Measurements from ENCODE around the gene SUPT4H1.
"Not testable (repeated sequence)": the region's sequence is repeated elsewhere in the genome, so short reads cannot be mapped to it uniquely, and the experiment has no call there.

SUPT4H1 gene

GRCh38 chr17:58351831-58352595 lies at the start of gene SUPT4H1:
Gene SUPT4H1 (minus strand): TSS chr17:58352201. CDS start chr17:58352135, 66 bp downstream.
- DNase-seq, result peak; percentile 87

DNA sequence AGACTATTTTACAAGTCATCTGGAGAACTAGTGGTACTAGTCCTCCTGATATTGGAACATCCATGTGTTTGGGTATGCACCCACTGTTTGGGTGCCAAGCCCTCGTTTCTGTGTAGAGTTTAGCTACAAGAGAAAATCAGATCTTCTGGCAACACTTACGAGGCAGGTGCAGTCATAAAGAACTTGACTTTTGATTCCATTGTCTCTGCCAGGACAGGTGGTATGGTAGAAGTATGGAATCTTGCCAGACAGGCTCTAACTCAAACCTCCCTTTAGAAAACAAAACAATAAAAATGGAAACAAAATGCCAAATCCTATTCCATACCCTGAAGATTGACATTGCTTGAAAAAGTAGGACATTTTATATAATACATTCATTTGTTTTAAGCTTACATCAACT lies 49.3 kb upstream of the SUPT4H1 start:
- DNase-seq, result no peak

- no peak for DNase-seq
Measured at GRCh38 chr17:58400826-58401225, 48.8 kb upstream of the SUPT4H1 start.

DNA sequence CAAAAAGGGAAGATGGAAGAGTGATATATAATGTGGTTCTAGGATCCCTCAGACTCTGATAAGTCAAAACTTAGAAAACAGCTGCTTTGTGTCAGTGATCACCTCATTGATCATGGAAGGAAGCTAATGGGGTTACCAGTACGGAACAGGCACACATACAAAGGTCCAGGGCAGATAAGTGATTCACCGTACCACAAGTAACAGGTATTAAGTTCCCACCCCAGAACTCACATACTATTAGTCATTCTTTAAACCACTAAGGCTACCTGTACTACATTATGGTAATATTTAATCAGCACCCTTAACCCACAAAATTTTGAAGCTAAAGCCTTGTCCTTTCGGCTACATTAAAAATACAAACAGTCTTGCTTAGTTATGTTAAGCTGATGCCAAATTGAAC lies 48.0 kb upstream of the SUPT4H1 start:
- no peak for DNase-seq

DNA sequence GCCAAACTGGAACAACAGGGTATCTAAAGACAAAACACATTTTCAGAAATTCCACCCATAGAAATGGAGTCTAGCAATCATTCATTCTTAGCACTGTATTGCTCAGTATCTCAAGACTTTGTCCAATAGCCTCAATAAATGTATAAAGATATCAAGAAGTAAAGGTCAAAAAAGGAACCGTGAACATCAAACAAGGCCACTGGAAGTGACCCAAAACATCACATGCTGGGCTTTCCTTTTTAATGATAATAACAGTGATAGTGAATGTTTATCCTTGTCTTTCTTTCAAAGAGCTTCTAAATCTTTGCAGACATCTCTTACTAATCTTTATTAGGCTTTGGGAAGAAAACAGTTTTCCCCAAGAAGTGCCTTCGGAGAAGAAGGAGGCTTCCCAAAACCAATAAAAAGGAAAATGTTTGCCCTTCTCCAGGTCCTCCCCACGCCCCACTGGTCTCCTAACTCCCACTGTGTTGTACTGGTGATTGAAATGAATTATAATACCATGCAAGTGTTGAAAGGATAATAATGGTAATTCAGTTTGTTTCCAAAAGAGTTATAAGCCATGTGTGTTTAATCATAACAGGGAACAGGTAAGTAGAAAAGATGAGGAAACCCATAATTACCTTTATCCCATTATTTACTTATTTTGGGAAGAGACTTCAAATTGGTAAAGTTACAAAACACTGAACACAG lies 46.7 kb upstream of the SUPT4H1 start:
- DNase-seq, result no peak

DNA sequence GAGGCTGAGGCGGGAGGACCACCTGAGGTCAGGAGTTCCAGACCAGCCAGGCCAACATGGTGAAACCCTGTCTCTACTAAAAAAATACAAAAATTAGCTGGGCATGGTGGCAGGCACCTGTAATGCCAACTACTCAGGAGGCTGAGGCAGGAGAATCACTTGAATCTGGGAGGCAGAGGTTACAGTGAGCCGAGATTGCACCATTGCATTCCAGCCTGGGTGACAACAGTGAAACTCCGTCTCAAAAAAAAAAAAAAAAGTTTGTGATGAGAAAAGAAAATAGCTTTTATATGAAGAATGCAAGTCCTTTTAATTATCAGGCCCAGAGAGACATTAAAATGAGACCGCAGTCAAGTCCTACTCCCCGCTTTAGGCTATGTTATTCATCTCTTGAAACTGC lies 45.4 kb upstream of the SUPT4H1 start:
- DNase-seq, result not testable (repeated sequence)

DNA sequence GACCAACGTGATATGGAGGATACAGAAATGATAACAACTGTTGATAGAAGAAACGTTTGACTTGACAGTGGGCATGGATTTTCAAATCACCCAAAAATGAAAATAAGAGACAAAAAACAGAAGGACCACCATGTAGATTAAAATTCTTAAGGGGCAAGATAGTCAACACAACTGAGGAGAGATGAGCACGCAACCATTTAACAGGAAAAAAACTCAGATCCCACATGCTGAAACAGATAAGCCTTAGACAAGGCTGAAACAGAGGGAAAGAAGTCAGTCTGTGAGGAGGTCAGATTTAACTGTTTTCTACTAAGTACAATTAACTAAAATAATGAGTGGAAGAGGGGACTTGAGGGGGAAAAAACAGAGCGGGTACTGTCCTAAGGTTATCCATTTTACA lies 44.2 kb upstream of the SUPT4H1 start:
- no peak for DNase-seq

DNA sequence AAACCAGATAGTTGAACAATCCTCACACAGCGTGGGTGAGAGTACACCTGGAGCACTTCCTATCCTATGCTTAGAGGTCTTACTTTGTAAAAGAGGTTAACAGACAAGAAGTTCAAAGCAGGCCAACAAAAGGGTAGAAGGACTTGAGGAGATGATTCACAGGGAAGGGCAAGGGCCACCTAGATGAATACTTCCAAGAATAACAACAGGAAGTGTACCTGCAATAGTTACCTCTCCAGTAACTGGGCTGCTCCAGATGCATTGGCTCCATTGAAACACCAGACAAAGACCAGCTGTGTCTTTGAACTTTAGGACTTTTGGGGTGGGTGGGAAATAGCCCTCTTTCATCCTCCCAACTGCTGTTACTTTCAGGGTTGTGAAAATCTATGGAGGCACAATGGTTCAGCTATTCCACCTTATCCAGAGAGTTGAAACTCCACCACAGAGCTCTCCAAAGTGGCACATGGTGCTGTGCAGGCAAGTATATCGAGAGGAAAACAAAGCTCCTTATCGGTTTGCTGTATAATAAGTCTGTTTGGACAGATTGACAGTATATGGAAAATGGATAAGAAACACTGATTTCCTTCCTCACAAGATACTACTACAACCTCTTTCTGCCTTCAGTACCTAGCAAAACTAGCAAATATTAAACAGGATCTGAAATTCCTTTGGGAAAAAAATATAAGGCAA lies 42.7 kb upstream of the SUPT4H1 start:
- no peak for DNase-seq

- DNase-seq, result no peak
Measured at GRCh38 chr17:58391302-58391984, 39.4 kb upstream of the SUPT4H1 start.

GRCh38 chr17:58390884-58391283 lies 38.9 kb upstream of the SUPT4H1 start:
- no peak for DNase-seq

DNA sequence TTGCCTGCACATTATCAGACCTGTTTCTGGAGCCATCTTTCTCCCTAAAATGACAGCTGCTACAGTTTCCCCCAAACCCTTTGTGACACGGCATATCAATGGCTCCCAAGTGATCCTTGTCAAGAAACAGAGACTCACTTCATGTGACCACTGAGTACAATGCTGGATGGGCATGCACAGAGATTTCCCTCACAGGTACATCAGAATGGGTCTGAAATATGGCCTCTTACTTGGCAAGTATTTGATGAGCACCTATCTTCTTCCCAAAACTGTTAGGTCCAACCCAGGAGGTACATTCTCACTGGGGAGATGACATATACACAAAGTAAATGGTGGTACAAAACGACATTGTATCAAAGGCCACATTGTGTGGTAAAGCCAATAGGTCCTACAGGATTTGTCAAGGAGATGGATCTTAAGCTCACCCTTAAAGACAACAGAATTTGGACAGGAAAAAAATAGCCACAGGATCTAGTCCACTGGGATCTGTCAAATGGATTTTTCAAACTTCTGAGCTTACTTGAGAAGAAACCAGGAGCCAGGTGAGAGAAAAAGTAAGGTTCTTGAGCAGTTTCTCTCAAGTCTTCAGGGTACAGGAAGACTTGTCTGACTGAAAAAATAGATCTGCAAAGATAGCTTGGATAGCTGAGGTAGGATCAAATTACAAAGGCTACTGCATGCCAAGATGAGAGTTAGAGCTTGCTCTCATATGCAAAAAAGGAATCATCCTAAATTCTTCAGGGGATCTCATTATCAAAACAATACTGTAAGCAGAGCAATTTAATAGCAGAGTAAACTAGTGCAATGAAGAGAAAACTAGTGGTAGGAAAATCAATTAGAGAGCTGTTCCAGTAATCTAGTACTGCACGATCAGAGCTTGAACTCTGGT lies 36.5 kb upstream of the SUPT4H1 start:
- DNase-seq, result no peak

DNA sequence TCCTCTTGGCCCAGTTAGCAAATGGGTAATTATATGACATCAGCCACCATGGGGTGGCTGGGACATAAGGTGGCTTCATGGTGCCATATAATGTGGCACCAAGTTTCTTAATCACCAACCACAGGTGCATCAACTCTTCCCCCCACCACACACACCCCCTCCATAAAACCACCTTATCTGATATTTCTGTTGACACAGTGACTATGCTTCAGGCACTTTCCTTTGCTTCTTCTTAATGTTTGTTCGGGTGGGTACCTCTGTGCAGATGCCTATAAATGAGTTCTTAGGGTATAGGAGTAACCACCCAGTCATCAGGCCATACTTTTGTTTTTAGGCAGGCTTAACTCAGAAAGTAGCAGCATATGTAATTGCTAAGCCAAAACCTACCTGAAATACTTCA lies 35.8 kb upstream of the SUPT4H1 start:
- no peak for DNase-seq

- DNase-seq, result no peak
Measured at GRCh38 chr17:58386708-58387107, 34.7 kb upstream of the SUPT4H1 start.

GRCh38 chr17:58385359-58385899 lies 33.4 kb upstream of the SUPT4H1 start:
- no peak for DNase-seq

GRCh38 chr17:58384897-58385296 lies 32.9 kb upstream of the SUPT4H1 start:
- no peak for DNase-seq

GRCh38 chr17:58383892-58384462 lies 32.0 kb upstream of the SUPT4H1 start:
- no peak for DNase-seq

- DNase-seq, result no peak
Measured at GRCh38 chr17:58382872-58383242, 30.9 kb upstream of the SUPT4H1 start.

DNA sequence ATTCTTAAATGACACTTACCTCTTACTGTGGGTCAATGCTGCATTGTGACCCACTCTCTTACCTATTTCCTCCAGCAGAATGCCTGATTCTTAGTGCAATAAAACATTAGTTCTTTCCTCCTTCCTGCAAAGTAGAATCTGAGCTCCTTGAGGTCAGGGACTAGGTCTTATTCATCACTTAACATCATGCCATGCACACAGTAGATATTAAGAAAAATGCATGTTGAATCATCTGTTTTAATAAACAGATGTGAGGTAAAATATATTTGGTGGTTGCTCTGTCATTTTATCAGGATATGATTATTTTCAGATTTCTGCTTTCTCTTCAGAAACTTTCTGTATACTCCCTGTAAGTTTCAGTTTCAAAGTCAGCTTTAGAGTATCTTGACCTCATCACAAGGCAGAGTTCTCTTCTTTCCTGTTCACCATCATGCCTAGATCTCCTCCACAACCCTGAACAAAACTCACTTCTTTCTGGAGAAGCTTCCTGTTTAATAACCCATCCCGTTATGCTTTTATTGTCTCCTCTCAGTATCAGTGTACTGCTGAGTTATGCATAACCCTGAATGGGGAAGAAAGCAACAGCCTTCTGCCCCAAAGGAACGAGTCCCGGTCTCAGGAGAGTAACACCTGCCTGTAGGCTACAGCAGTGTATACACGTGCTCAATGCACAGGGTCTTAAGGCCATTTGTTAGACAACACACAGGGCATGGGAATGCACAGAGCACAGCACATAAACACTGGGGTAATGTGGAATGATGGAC lies 30.3 kb upstream of the SUPT4H1 start:
- no peak for DNase-seq

DNA sequence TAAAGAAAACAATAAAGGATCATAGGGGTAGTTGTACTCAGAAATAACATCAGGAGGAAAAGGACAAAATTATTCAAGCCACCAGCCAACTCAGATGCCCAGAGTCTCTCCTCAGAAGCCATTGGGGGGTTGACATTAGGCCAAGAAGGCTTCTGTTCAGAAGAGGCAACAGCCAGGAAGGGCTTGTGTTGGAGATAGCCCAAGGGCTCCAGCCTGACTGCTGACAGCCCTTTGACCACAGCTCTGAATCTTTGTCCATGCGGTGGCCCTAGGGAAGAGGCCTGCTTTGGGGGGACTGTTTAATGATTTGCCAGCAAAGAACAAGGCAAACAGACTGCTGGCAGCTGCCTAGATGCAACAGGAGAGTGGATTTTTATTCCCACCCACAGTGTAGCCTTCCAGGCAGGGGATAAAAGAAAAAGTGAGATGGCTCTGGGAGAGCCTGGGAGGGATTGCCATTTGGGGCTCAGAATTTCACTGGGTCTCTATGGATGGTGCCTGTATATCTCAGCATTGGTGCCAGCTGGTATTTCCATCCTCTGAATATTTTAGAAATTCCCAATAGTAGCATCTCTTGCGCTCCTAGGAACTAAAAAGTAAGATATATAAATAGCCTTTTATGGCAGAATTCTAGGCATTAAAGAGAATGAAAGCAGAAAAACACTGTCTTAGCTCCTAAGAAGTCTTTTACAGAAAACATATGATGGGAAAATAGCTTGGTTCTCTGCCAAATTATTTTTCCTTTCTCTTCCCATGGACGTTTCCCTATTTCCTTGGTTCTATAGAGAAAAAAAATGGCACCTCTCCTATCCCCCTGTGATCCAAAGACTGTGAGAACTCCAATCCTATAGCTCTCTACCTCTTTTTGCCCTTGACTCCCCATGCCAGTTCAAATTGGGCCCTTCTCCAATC lies 29.4 kb upstream of the SUPT4H1 start:
- no peak for DNase-seq
